Gastroesophageal sphincter (tissue), 4 donors: ENCODE results near the gene ZXDB. TPM values are rescaled to one million over a fixed set of nuclear protein-coding genes. Genes with fewer than 3 reads are reported as not detected.

Experiments used
- ATAC-seq: fragments of 150-250 bp; one replicate; pipeline ENCODE4 v1.9.1; 2016; ENCODE audit warnings: mild to moderate bottlenecking, moderate library complexity
- H3K27ac ChIP-seq, 4 donors: fragments of 200-600 bp; sonication (generic) in 3 of 4; 1 replicate in 3 of 4; 2 replicates in 1 of 4; pipeline ENCODE4 v1.5.1; 2016 to 2019
- H3K27me3 ChIP-seq: fragments of 200-600 bp; sonication (generic); one replicate; pipeline ENCODE4 v1.5.1; 2019
- H3K36me3 ChIP-seq, 2 donors: fragments of 200-600 bp; sonication (generic); one replicate each; pipeline ENCODE4 v1.5.1; 2019; ENCODE audit warnings: control low read depth in 1 of 2
- H3K4me1 ChIP-seq, 3 donors: fragments of 200-600 bp; sonication (generic); 1 replicate in 2 of 3; 2 replicates in 1 of 3; pipeline ENCODE4 v1.5.1; 2016 to 2019; ENCODE audit warnings: control low read depth in 2 of 3
- H3K4me3 ChIP-seq, 2 donors: fragments of 200-600 bp; sonication (generic); one replicate each; pipeline ENCODE4 v1.5.1; 2019; ENCODE audit warnings: mild to moderate bottlenecking in 1 of 2, moderate library complexity in 1 of 2
- H3K9me3 ChIP-seq, 3 donors: fragments of 200-600 bp; sonication (generic); one replicate each; pipeline ENCODE4 v1.5.1; 2017 to 2019; ENCODE audit warnings: control low read depth in 2 of 3
- CTCF ChIP-seq, 4 experiments: fragments of 200-600 bp in 2 of 4; fragments of 450-650 bp in 2 of 4; sonication (generic) in 1 of 4; IDR thresholded peaks; one replicate each; pipeline ENCODE4 v1.5.1; 2017 to 2019; ENCODE audit warnings: antibody characterized with exemption in 4 of 4, mild to moderate bottlenecking in 2 of 4, moderate library complexity in 2 of 4
- EP300 ChIP-seq: sonication (generic); formaldehyde crosslinking; IDR thresholded peaks from one replicate; pipeline ENCODE4 v1.6.1; 2017; ENCODE audit warnings: antibody characterized with exemption, mild to moderate bottlenecking
- POLR2A ChIP-seq, 2 donors: fragments of 450-650 bp; IDR thresholded peaks; one replicate each; pipeline ENCODE4 v1.6.1; 2017; ENCODE audit warnings: antibody characterized with exemption in 2 of 2, mild to moderate bottlenecking in 2 of 2, moderate library complexity in 1 of 2
- POLR2AphosphoS5 ChIP-seq: sonication (generic); formaldehyde crosslinking; IDR thresholded peaks from one replicate; pipeline ENCODE4 v1.6.1; 2017; ENCODE audit warnings: antibody characterized with exemption
- total RNA-seq, 4 donors: library from RNA; depleted of rRNA; stranded (reverse); fragments of >200 nt; gene quantifications; one replicate each; pipeline ENCODE4 v1.1.0, GENCODE V29; 2016

Gene ZXDB
- total RNA-seq, 4 donors from 2014 or later = 13.6 to 18.8 (median 15.8) TPM

DNA sequence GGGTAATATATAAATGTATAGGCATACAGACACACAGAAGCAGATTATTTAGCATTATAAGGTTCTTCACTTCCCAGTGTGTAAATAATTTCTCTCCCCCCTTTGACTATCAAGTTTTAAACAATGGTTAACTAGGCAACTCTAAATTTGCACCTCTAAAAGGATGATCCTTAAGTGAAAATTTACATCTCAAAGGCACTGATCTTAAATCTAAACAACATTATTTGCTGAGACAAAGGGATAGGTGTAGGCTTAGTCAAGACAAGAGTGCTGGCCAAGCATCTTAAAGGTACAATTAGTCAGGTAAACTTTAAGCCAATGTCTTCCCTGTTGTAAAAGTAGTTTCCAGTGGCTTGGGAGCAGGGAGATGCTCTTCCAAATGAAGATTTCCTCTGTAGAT lies 55.2 kb downstream of the ZXDB start:
- Histone ChIP-seq H3K9me3 (no peaks in the 10 kb centered on the region), H3K4me3 (no peak overlapping the region), H3K27me3 (no peaks in the 10 kb centered on the region), H3K27ac (no peak overlapping the region), H3K4me1 (no peaks in the 10 kb centered on the region), H3K36me3 (no peaks in the 10 kb centered on the region)
- TF ChIP-seq POLR2AphosphoS5 (no peak), POLR2A (IDR thresholded peaks at IDR 0.05) (no peak), EP300 (no peak), CTCF (IDR thresholded peaks at IDR 0.05) (no peak)
- no peak for ATAC-seq

Other genes starting within 250 kb of the ZXDB start
- gene NLRP2B, start 88.2 kb downstream of the ZXDB start, total RNA-seq = not detected